Parathyroid adenoma (tissue), 2 donors: Measurements from ENCODE around the gene ASPSCR1.

ENCODE experiments used
- H2AFZ ChIP-seq: fragments of 300-600 bp; sonication (generic); one replicate; pipeline ENCODE4 v1.7.0; 2017; ENCODE audit warnings: antibody characterized with exemption, mild to moderate bottlenecking
- H3K27ac ChIP-seq: fragments of 300-600 bp; sonication (generic); one replicate; pipeline ENCODE4 v1.7.0; 2017
- H3K27me3 ChIP-seq: fragments of 300-600 bp; sonication (generic); one replicate; pipeline ENCODE4 v1.7.0; 2017; ENCODE audit warnings: low read length; ENCODE audit not compliant: control insufficient read depth, insufficient read depth
- H3K36me3 ChIP-seq: fragments of 300-600 bp; sonication (generic); one replicate; pipeline ENCODE4 v1.7.0; 2017; ENCODE audit warnings: low read length; ENCODE audit not compliant: control insufficient read depth, insufficient read depth
- H3K4me1 ChIP-seq: fragments of 300-600 bp; sonication (generic); one replicate; pipeline ENCODE4 v1.7.0; 2017; ENCODE audit warnings: control low read depth
- H3K4me2 ChIP-seq: fragments of 300-600 bp; sonication (generic); one replicate; pipeline ENCODE4 v1.7.0; 2017; ENCODE audit warnings: low read length
- H3K4me3 ChIP-seq: fragments of 300-600 bp; sonication (generic); one replicate; pipeline ENCODE4 v1.7.0; 2017; ENCODE audit warnings: low read depth, low read length
- H3K79me2 ChIP-seq: fragments of 300-600 bp; sonication (generic); one replicate; pipeline ENCODE4 v1.7.0; 2017; ENCODE audit warnings: control low read depth
- H3K9ac ChIP-seq: fragments of 300-600 bp; sonication (generic); one replicate; pipeline ENCODE4 v1.7.0; 2017; ENCODE audit warnings: mild to moderate bottlenecking
- H3K9me3 ChIP-seq: fragments of 300-600 bp; sonication (generic); one replicate; pipeline ENCODE4 v1.7.0; 2017; ENCODE audit warnings: low read length; ENCODE audit not compliant: control insufficient read depth
- TF ChIP-seq, protein P1 (sequence below): fragments of 300-600 bp; sonication (generic); IDR thresholded peaks from one replicate; pipeline ENCODE4 v1.7.0; 2017; ENCODE audit warnings: antibody characterized with exemption, mild to moderate bottlenecking
- donor health status: primary hyperparathyroidism.

ASPSCR1 gene

DNA sequence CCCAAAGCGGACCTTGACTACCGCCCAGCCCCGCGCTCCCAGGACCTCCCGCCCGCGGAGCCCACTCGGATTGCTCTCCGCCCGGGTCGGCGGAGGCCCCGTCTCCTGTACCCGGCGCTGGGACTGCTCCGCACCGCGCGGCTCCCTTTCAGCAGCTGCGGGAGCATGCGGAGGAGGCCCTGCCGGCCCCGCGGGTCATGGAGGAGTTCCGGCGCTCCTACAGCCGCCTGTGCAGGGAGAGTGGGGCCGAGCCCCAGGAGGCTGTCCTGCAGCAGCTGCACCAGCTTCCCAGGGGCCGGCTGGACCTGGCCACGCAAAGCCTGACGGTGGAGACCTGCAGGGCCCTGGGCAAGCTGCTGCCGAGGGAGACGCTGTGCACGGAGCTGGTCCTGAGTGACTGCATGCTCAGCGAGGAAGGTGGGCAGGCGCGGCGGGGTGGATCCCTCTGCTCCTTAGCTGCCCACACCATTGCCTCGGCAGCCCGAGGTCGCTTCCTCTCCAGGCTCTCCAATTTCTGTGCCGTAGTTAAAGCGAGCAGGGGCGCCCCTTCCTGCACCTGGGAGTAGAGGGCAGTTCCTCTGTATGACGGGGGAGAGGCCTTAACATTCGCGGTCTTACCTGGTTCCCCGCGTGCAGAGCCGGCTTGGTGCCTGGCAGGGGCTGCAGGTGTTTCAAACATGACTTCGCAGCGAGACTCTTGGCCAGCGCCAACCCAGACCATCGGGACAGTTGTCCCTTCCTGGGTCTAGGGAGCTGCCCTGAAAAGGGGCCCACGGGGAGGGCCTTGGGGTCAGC is 46.2 kb downstream of the ASPSCR1 start:
- no peaks in the 10 kb centered on the region for H3K9me3 ChIP-seq
- TF ChIP-seq, protein P1, sequence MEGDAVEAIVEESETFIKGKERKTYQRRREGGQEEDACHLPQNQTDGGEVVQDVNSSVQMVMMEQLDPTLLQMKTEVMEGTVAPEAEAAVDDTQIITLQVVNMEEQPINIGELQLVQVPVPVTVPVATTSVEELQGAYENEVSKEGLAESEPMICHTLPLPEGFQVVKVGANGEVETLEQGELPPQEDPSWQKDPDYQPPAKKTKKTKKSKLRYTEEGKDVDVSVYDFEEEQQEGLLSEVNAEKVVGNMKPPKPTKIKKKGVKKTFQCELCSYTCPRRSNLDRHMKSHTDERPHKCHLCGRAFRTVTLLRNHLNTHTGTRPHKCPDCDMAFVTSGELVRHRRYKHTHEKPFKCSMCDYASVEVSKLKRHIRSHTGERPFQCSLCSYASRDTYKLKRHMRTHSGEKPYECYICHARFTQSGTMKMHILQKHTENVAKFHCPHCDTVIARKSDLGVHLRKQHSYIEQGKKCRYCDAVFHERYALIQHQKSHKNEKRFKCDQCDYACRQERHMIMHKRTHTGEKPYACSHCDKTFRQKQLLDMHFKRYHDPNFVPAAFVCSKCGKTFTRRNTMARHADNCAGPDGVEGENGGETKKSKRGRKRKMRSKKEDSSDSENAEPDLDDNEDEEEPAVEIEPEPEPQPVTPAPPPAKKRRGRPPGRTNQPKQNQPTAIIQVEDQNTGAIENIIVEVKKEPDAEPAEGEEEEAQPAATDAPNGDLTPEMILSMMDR: no peak
- no peak overlapping the region for H3K27ac ChIP-seq
- peaks cover 2% of the 10 kb centered on the region for H3K79me2 ChIP-seq
- peaks cover 16% of the 10 kb centered on the region for H3K4me1 ChIP-seq
- peak overlapping the region; percentile 43 for H3K9ac ChIP-seq
- H2AFZ ChIP-seq: peak overlapping the region; percentile 88
- peak overlapping the region; percentile 95 for H3K4me2 ChIP-seq
- peak overlapping the region; percentile 78 for H3K4me3 ChIP-seq
- no peaks in the 10 kb centered on the region for H3K36me3 ChIP-seq
- no peaks in the 10 kb centered on the region for H3K27me3 ChIP-seq

DNA sequence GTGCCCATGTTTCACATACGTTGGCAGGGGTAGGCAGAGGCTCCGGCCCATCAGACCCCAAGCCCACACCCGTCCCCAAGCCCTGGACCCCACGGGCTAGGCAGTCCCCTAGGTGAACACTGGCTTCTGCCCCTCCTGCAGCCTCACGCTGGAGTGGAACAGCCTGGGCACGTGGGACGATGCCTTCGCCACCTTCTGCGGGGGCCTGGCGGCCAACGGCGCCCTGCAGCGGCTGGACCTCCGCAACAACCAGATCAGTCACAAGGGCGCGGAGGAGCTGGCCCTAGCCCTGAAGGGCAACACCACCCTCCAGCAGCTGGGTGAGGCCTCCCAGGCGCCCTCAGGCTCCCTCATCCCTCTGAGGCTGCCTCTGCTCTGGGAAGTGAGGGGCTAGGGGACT is 47.4 kb downstream of the ASPSCR1 start:
- H3K4me2 ChIP-seq: no peak overlapping the region
- no peak overlapping the region for H3K27ac ChIP-seq
- no peaks in the 10 kb centered on the region for H3K27me3 ChIP-seq
- no peak overlapping the region for H2AFZ ChIP-seq
- H3K36me3 ChIP-seq: no peaks in the 10 kb centered on the region
- TF ChIP-seq, protein P1: no peak
- peaks cover 2% of the 10 kb centered on the region for H3K79me2 ChIP-seq
- no peak overlapping the region for H3K9ac ChIP-seq
- no peak overlapping the region for H3K4me3 ChIP-seq
- peaks cover 16% of the 10 kb centered on the region for H3K4me1 ChIP-seq
- no peaks in the 10 kb centered on the region for H3K9me3 ChIP-seq

DNA sequence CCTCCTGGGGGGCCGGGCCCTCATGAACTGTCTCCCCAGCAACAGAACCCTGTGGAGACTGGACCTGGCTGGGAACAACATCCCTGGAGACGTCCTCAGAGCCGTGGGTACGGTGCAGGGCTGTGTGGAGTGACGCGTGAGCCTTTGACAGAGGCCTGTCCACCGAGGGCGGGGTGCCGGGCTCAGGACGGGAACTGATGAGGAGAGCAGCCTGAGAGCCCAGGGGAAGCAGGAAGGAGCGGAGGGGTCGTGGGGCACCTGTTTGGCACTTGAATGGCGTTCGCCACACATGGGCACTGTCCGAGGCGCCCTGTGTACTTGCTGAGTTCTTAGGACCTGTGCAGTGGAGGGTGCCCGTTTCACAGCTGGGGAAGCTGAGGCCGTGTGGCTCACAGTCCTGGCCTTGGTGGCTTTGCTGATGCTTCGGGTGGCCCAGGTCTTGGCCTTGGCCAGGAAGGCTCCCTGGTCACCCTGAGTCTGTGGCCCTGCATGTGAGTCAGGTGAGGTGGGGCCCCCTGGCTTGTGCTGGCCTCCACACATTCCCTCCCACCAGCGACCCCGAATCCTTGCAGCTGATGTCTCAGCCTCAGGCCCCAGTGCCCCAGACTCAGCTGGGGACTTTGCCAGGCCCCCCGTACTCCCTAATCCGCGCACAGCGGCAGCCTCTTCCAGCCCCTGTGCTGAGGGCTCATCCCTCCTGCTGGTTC is 48.1 kb downstream of the ASPSCR1 start:
- Histone ChIP-seq H3K9ac (no peak overlapping the region), H3K4me3 (no peak overlapping the region), H2AFZ (no peak overlapping the region), H3K36me3 (no peaks in the 10 kb centered on the region), H3K79me2 (peaks cover 2% of the 10 kb centered on the region), H3K9me3 (no peaks in the 10 kb centered on the region), H3K4me1 (peaks cover 22% of the 10 kb centered on the region), H3K27me3 (no peaks in the 10 kb centered on the region), H3K4me2 (no peak overlapping the region), H3K27ac (no peak overlapping the region)
- TF ChIP-seq, protein P1: no peak

DNA sequence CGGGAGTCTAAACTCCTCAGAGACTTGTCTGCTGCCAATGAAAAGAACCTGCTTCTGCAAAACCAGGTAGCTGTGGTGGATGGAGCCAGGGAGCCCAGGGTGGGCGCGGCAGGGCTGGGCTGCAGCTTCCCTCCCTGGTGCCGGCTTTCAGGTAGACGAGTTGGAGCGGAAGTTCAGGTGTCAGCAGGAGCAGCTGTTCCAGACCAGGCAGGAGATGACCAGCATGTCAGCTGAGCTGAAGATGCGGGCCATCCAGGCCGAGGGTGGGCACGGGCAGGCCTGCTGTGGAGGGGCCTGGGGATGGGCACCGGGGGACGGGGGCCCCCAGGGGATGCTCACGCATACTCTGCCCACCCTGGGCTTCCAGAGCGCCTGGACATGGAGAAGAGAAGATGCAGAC is 50.8 kb downstream of the ASPSCR1 start:
- TF ChIP-seq, protein P1: no peak
- H3K27ac ChIP-seq: no peak overlapping the region
- no peak overlapping the region for H3K9ac ChIP-seq
- no peak overlapping the region for H3K4me3 ChIP-seq
- H3K79me2 ChIP-seq: peaks cover 2% of the 10 kb centered on the region
- H3K4me2 ChIP-seq: no peak overlapping the region
- H2AFZ ChIP-seq: no peak overlapping the region
- no peaks in the 10 kb centered on the region for H3K36me3 ChIP-seq
- H3K4me1 ChIP-seq: peaks cover 12% of the 10 kb centered on the region
- no peaks in the 10 kb centered on the region for H3K27me3 ChIP-seq
- no peaks in the 10 kb centered on the region for H3K9me3 ChIP-seq
